Stimulated activated CD8-positive, alpha-beta memory T cell treated with anti-CD3 and anti-CD28 coated beads, Interleukin-7, amount 100 ng/mL, for 1 hour (primary cell): ENCODE measurements around the gene EGR2.

Experiments used
- DNase-seq, 2 donors: peaks; one replicate each; pipeline ENCODE4 v3.0.0-alpha.2; 2020; ENCODE audit warnings: low read depth in 2 of 2

Gene EGR2

GRCh38 chr10:62817766-62818425 is 1.7 kb upstream of the EGR2 start:
- DNase-seq, result peak; percentile 32 to 42

GRCh38 chr10:62817121-62817765 is 1.1 kb upstream of the EGR2 start:
- DNase-seq, result peak; percentile 37 to 40

- DNase-seq, result no peak
Measured at GRCh38 chr10:62816076-62816330, 163 bp downstream of the EGR2 start.

- DNase-seq, result no peak
Measured at GRCh38 chr10:62815381-62816075, 638 bp downstream of the EGR2 start.

GRCh38 chr10:62814756-62815380 is 1.3 kb downstream of the EGR2 start:
- no peak for DNase-seq

GRCh38 chr10:62813981-62814380 is 2.2 kb downstream of the EGR2 start:
- DNase-seq, result no peak

GRCh38 chr10:62813453-62813852 is 2.7 kb downstream of the EGR2 start:
- DNase-seq, result no peak

GRCh38 chr10:62812672-62813439 is 3.3 kb downstream of the EGR2 start:
- no peak for DNase-seq

- DNase-seq, result peak; percentile 35 to 41
Measured at GRCh38 chr10:62811159-62811875, 4.8 kb downstream of the EGR2 start.

- no peak for DNase-seq
Measured at GRCh38 chr10:62810156-62810902, 5.8 kb downstream of the EGR2 start.

GRCh38 chr10:62806251-62806650 is 9.9 kb downstream of the EGR2 start:
- DNase-seq, result no peak

- DNase-seq, result peak in 1 of 2 donors; percentile 19
Measured at GRCh38 chr10:62805231-62806099, 10.7 kb downstream of the EGR2 start.

- peak; percentile 48 to 53 for DNase-seq
Measured at GRCh38 chr10:62804356-62805230, 11.6 kb downstream of the EGR2 start, which contains the start of gene ADO. ADO (plus strand) TSS chr10:62804720; CDS start chr10:62805060, 340 bp downstream.

- no peak for DNase-seq
Measured at GRCh38 chr10:62803724-62804355, 12.3 kb downstream of the EGR2 start.

GRCh38 chr10:62801871-62802270 is 14.3 kb downstream of the EGR2 start:
- DNase-seq, result no peak

GRCh38 chr10:62796896-62797295 is 19.3 kb downstream of the EGR2 start:
- DNase-seq, result no peak

- no peak for DNase-seq
Measured at GRCh38 chr10:62795762-62796161, 20.4 kb downstream of the EGR2 start.

GRCh38 chr10:62795100-62795499 is 21.1 kb downstream of the EGR2 start:
- DNase-seq, result no peak
